HUES6 (cell line): ENCODE measurements around the gene NOSIP.

Experiments used
- H3K27ac ChIP-seq: 2 replicates; pipeline ENCODE4 v1.7.0; 2013; ENCODE audit warnings: low read depth, mild to moderate bottlenecking, low read length, inconsistent platforms
- H3K27me3 ChIP-seq: 2 replicates; pipeline ENCODE4 v1.6.1; 2013; ENCODE audit warnings: low read length; ENCODE audit not compliant: control insufficient read depth, insufficient read depth
- H3K36me3 ChIP-seq: 2 replicates; pipeline ENCODE4 v1.6.1; 2013; ENCODE audit warnings: low read length; ENCODE audit not compliant: control insufficient read depth, insufficient read depth
- H3K4me1 ChIP-seq: 2 replicates; pipeline ENCODE4 v1.6.1; 2013; ENCODE audit warnings: low read length; ENCODE audit not compliant: control insufficient read depth, insufficient read depth
- H3K4me3 ChIP-seq: 2 replicates; pipeline ENCODE4 v1.5.1; 2013; ENCODE audit warnings: low read depth, low read length
- H3K9ac ChIP-seq: one replicate; pipeline ENCODE4 v1.6.1; 2013; ENCODE audit warnings: mild to moderate bottlenecking, low read length
- H3K9me3 ChIP-seq: 2 replicates; pipeline ENCODE4 v1.6.1; 2013; ENCODE audit warnings: low read depth, low read length; ENCODE audit not compliant: control insufficient read depth, insufficient read depth

NOSIP gene

GRCh38 chr19:49587227-49587626, 6.9 kb upstream of the NOSIP start:
- Histone ChIP-seq H3K4me3 (no peak overlapping the region), H3K9me3 (no peaks in the 10 kb centered on the region), H3K4me1 (peaks cover 12% of the 10 kb centered on the region; the same call in 1 of the 2 replicates), H3K27ac (no peak overlapping the region), H3K9ac (no peak overlapping the region), H3K36me3 (no peaks in the 10 kb centered on the region), H3K27me3 (no peaks in the 10 kb centered on the region)

GRCh38 chr19:49585023-49585422, 4.7 kb upstream of the NOSIP start:
- Histone ChIP-seq H3K4me1 (peaks cover 19% of the 10 kb centered on the region; the same call in 1 of the 2 replicates), H3K9me3 (no peaks in the 10 kb centered on the region), H3K27me3 (no peaks in the 10 kb centered on the region), H3K36me3 (no peaks in the 10 kb centered on the region), H3K9ac (no peak overlapping the region), H3K4me3 (no peak overlapping the region), H3K27ac (no peak overlapping the region)

GRCh38 chr19:49583239-49583638, 2.9 kb upstream of the NOSIP start:
- H3K9me3 ChIP-seq: no peaks in the 10 kb centered on the region
- no peak overlapping the region for H3K4me3 ChIP-seq
- H3K27ac ChIP-seq: no peak overlapping the region
- peaks cover 24% of the 10 kb centered on the region; the same call in 1 of the 2 replicates for H3K4me1 ChIP-seq
- H3K27me3 ChIP-seq: no peaks in the 10 kb centered on the region
- no peaks in the 10 kb centered on the region for H3K36me3 ChIP-seq
- H3K9ac ChIP-seq: no peak overlapping the region

- Histone ChIP-seq H3K9ac (peak within 1 kb of the TSS; percentile 90), H3K36me3 (peaks cover 3% of the 10 kb centered on the region; the same call in 1 of the 2 replicates), H3K27me3 (no peaks in the 10 kb centered on the region), H3K9me3 (no peaks in the 10 kb centered on the region), H3K4me1 (peaks cover 24% of the 10 kb centered on the region; the same call in 1 of the 2 replicates), H3K27ac (peak within 1 kb of the TSS; percentile 26; the same call in 1 of the 2 replicates), H3K4me3 (peak within 1 kb of the TSS; percentile 93)
Measured at GRCh38 chr19:49581007-49581508, 702 bp upstream of the NOSIP start, which contains the start of gene PRRG2. PRRG2 (plus strand) TSS chr19:49581316; CDS start chr19:49583220, 1,904 bp downstream.

- Histone ChIP-seq H3K27ac (no peak overlapping the region), H3K4me1 (peaks cover 19% of the 10 kb centered on the region; the same call in 1 of the 2 replicates), H3K36me3 (peaks cover 12% of the 10 kb centered on the region), H3K9ac (peak overlapping the region; percentile 90), H3K9me3 (no peaks in the 10 kb centered on the region), H3K27me3 (no peaks in the 10 kb centered on the region), H3K4me3 (peak overlapping the region; percentile 93)
Measured at GRCh38 chr19:49579947-49580263, 451 bp downstream of the NOSIP start.

- no peaks in the 10 kb centered on the region for H3K9me3 ChIP-seq
- peak overlapping the region; percentile 93 for H3K4me3 ChIP-seq
- H3K9ac ChIP-seq: no peak overlapping the region
- no peaks in the 10 kb centered on the region for H3K27me3 ChIP-seq
- H3K27ac ChIP-seq: no peak overlapping the region
- H3K36me3 ChIP-seq: peaks cover 16% of the 10 kb centered on the region
- H3K4me1 ChIP-seq: peaks cover 15% of the 10 kb centered on the region; the same call in 1 of the 2 replicates
Measured at GRCh38 chr19:49579193-49579592, 1.2 kb downstream of the NOSIP start.

- H3K27me3 ChIP-seq: no peaks in the 10 kb centered on the region
- H3K4me1 ChIP-seq: peaks cover 15% of the 10 kb centered on the region
- no peak overlapping the region for H3K4me3 ChIP-seq
- no peak overlapping the region for H3K9ac ChIP-seq
- H3K36me3 ChIP-seq: peaks cover 22% of the 10 kb centered on the region
- no peaks in the 10 kb centered on the region for H3K9me3 ChIP-seq
- H3K27ac ChIP-seq: no peak overlapping the region
Measured at GRCh38 chr19:49574206-49574755, 6.1 kb downstream of the NOSIP start.

GRCh38 chr19:49573425-49573824, 6.9 kb downstream of the NOSIP start:
- Histone ChIP-seq H3K9me3 (no peaks in the 10 kb centered on the region), H3K9ac (no peak overlapping the region), H3K36me3 (peaks cover 22% of the 10 kb centered on the region), H3K27me3 (no peaks in the 10 kb centered on the region), H3K27ac (no peak overlapping the region), H3K4me3 (no peak overlapping the region), H3K4me1 (peaks cover 11% of the 10 kb centered on the region)

- H3K9ac ChIP-seq: peak overlapping the region; percentile 7
- H3K36me3 ChIP-seq: peaks cover 22% of the 10 kb centered on the region
- H3K4me1 ChIP-seq: peaks cover 11% of the 10 kb centered on the region
- no peaks in the 10 kb centered on the region for H3K27me3 ChIP-seq
- H3K4me3 ChIP-seq: no peak overlapping the region
- no peaks in the 10 kb centered on the region for H3K9me3 ChIP-seq
- no peak overlapping the region for H3K27ac ChIP-seq
Measured at GRCh38 chr19:49573009-49573408, 7.3 kb downstream of the NOSIP start.

GRCh38 chr19:49570997-49571676, 9.2 kb downstream of the NOSIP start:
- H3K4me3 ChIP-seq: no peak overlapping the region
- H3K4me1 ChIP-seq: peaks cover 11% of the 10 kb centered on the region
- H3K9ac ChIP-seq: no peak overlapping the region
- H3K36me3 ChIP-seq: peaks cover 20% of the 10 kb centered on the region
- H3K27ac ChIP-seq: no peak overlapping the region
- no peaks in the 10 kb centered on the region for H3K9me3 ChIP-seq
- H3K27me3 ChIP-seq: no peaks in the 10 kb centered on the region

- Histone ChIP-seq H3K27ac (no peak overlapping the region), H3K4me3 (no peak overlapping the region), H3K27me3 (no peaks in the 10 kb centered on the region), H3K36me3 (peaks cover 14% of the 10 kb centered on the region), H3K9ac (no peak overlapping the region), H3K4me1 (peaks cover 11% of the 10 kb centered on the region), H3K9me3 (no peaks in the 10 kb centered on the region)
Measured at GRCh38 chr19:49570138-49570856, 10.1 kb downstream of the NOSIP start.
